H9 (cell line): ENCODE data around the gene PLAC1. TPM values are rescaled to one million over a fixed set of nuclear protein-coding genes. Genes with fewer than 3 reads are reported as not detected.

Source experiments
- DNase-seq: peaks from one replicate; pipeline ENCODE4 v3.0.0-alpha.2; 2017
- H2AFZ ChIP-seq: one replicate; pipeline ENCODE4 v1.6.1; 2013; ENCODE audit warnings: mild to moderate bottlenecking, low read length, control low read depth, moderate library complexity
- H2AK5ac ChIP-seq: 2 replicates; pipeline ENCODE4 v1.6.1; 2013; ENCODE audit warnings: low read length, control low read depth, mixed read lengths; ENCODE audit not compliant: insufficient read length
- H2BK120ac ChIP-seq: one replicate; pipeline ENCODE4 v1.6.1; 2013; ENCODE audit warnings: low read depth, mild to moderate bottlenecking, low read length, control low read depth, inconsistent platforms; ENCODE audit not compliant: poor library complexity, severe bottlenecking
- H2BK12ac ChIP-seq: 2 replicates; pipeline ENCODE4 v1.6.1; 2013; ENCODE audit warnings: low read length, control low read depth, mixed read lengths, low read depth; ENCODE audit not compliant: insufficient read length
- H2BK15ac ChIP-seq: 2 replicates; pipeline ENCODE4 v1.6.1; 2013; ENCODE audit warnings: low read depth, low read length, control low read depth
- H2BK20ac ChIP-seq: one replicate; pipeline ENCODE4 v1.6.1; 2013; ENCODE audit warnings: low read depth, mild to moderate bottlenecking, low read length, control low read depth, inconsistent platforms; ENCODE audit not compliant: poor library complexity, severe bottlenecking
- H2BK5ac ChIP-seq: 2 replicates; pipeline ENCODE4 v1.6.1; 2013; ENCODE audit warnings: low read length, control low read depth, mixed read lengths; ENCODE audit not compliant: insufficient read length
- H3K14ac ChIP-seq: 2 replicates; pipeline ENCODE4 v1.6.1; 2013; ENCODE audit warnings: low read length, control low read depth; ENCODE audit not compliant: insufficient read depth
- H3K18ac ChIP-seq: 2 replicates; pipeline ENCODE4 v1.6.1; 2013; ENCODE audit warnings: low read depth, mild to moderate bottlenecking, mixed read lengths, low read length, control low read depth; ENCODE audit not compliant: insufficient read length
- H3K23ac ChIP-seq: 2 replicates; pipeline ENCODE4 v1.6.1; 2013; ENCODE audit warnings: low read length, control low read depth, mixed read lengths, low read depth; ENCODE audit not compliant: insufficient read length
- H3K23me2 ChIP-seq: 2 replicates; pipeline ENCODE4 v1.6.1; 2013; ENCODE audit warnings: low read depth, mild to moderate bottlenecking, mixed read lengths, low read length, control low read depth; ENCODE audit not compliant: insufficient read length, poor library complexity, severe bottlenecking
- H3K27ac ChIP-seq: 2 replicates; pipeline ENCODE4 v1.5.1; 2013; ENCODE audit warnings: low read length, control low read depth, mixed read lengths, low read depth; ENCODE audit not compliant: insufficient read length
- H3K27me3 ChIP-seq: 2 replicates; pipeline ENCODE4 v1.6.1; 2013; ENCODE audit warnings: low read length, control low read depth, inconsistent platforms; ENCODE audit not compliant: insufficient read depth
- H3K4ac ChIP-seq: 2 replicates; pipeline ENCODE4 v1.6.1; 2013; ENCODE audit warnings: low read depth, mild to moderate bottlenecking, control low read depth, inconsistent platforms, low read length, moderate library complexity
- H3K4me1 ChIP-seq: 2 replicates; pipeline ENCODE4 v1.6.1; 2013; ENCODE audit warnings: low read length, control low read depth, inconsistent platforms; ENCODE audit not compliant: insufficient read depth
- H3K4me2 ChIP-seq: 2 replicates; pipeline ENCODE4 v1.6.1; 2013; ENCODE audit warnings: low read length, control low read depth, mixed read lengths; ENCODE audit not compliant: insufficient read length, insufficient read depth
- H3K56ac ChIP-seq: 2 replicates; pipeline ENCODE4 v1.6.1; 2013; ENCODE audit warnings: low read depth, mild to moderate bottlenecking, mixed read lengths, low read length, control low read depth; ENCODE audit not compliant: insufficient read length
- H3K79me1 ChIP-seq: 2 replicates; pipeline ENCODE4 v1.6.1; 2013; ENCODE audit warnings: low read depth, mild to moderate bottlenecking, moderate library complexity, low read length, control low read depth, inconsistent platforms; ENCODE audit not compliant: insufficient read depth, poor library complexity, severe bottlenecking
- H3K79me2 ChIP-seq: 2 replicates; pipeline ENCODE4 v1.6.1; 2013; ENCODE audit warnings: low read length, control low read depth, inconsistent platforms; ENCODE audit not compliant: insufficient read depth
- H3K9ac ChIP-seq: 2 replicates; pipeline ENCODE4 v1.6.1; 2013; ENCODE audit warnings: low read length, control low read depth, mixed read lengths; ENCODE audit not compliant: insufficient read length; ENCODE audit errors: extremely low read depth
- H3K9me3 ChIP-seq: one replicate; pipeline ENCODE4 v1.6.1; 2013; ENCODE audit warnings: low read depth, low read length, inconsistent platforms; ENCODE audit not compliant: control insufficient read depth
- H3T11ph ChIP-seq: one replicate; pipeline ENCODE4 v1.6.1; 2013; ENCODE audit warnings: mild to moderate bottlenecking, low read length, control low read depth, inconsistent platforms
- H4K20me1 ChIP-seq: one replicate; pipeline ENCODE4 v1.6.1; 2013; ENCODE audit not compliant: control insufficient read depth, insufficient read length, insufficient read depth
- H4K5ac ChIP-seq: 2 replicates; pipeline ENCODE4 v1.6.1; 2013; ENCODE audit warnings: low read depth, mild to moderate bottlenecking, mixed read lengths, low read length, control low read depth; ENCODE audit not compliant: insufficient read length
- H4K8ac ChIP-seq: replicated peaks from 2 replicates; pipeline ENCODE4 v1.6.1; 2013; ENCODE audit warnings: low read length, control low read depth, mixed read lengths, low read depth; ENCODE audit not compliant: insufficient read length
- H4K91ac ChIP-seq: 2 replicates; pipeline ENCODE4 v1.6.1; 2013; ENCODE audit warnings: low read depth, mild to moderate bottlenecking, moderate library complexity, mixed read lengths, low read length, control low read depth; ENCODE audit not compliant: insufficient read length
- H3K27ac Mint-ChIP-seq, 3 experiments: 2 replicates in 2 of 3; 3 replicates in 1 of 3; pipeline ENCODE4 v1.8.0; 2020 to 2021; ENCODE audit warnings: mixed read lengths in 3 of 3, mild to moderate bottlenecking in 1 of 3, moderate library complexity in 1 of 3
- H3K27me3 Mint-ChIP-seq: 2 replicates; pipeline ENCODE4 v1.8.0; 2021; ENCODE audit warnings: low read depth, mild to moderate bottlenecking, moderate library complexity, mixed read lengths
- H3K36me3 Mint-ChIP-seq, 3 experiments: 2 replicates in 2 of 3; 3 replicates in 1 of 3; pipeline ENCODE4 v1.8.0; 2020 to 2021; ENCODE audit warnings: low read depth in 3 of 3, mixed read lengths in 3 of 3; ENCODE audit not compliant: insufficient read depth in 1 of 3
- H3K4me1 Mint-ChIP-seq, 2 experiments: 2 replicates each; pipeline ENCODE4 v1.8.0; 2020; ENCODE audit warnings: mixed read lengths in 2 of 2
- H3K4me3 Mint-ChIP-seq, 2 experiments: 2 replicates in 1 of 2; 3 replicates in 1 of 2; pipeline ENCODE4 v1.8.0; 2020 to 2021; ENCODE audit warnings: mild to moderate bottlenecking in 2 of 2, mixed read lengths in 2 of 2, moderate library complexity in 1 of 2
- H3K9me3 Mint-ChIP-seq, 2 experiments: 2 replicates in 1 of 2; 3 replicates in 1 of 2; pipeline ENCODE4 v1.8.0; 2020; ENCODE audit warnings: mild to moderate bottlenecking in 2 of 2, mixed read lengths in 2 of 2, moderate library complexity in 1 of 2
- WGBS: extraction: QIAGEN DNeasy Blood & Tissue Kit; methylation state at CpG from one replicate; pipeline ENCODE4 v1.1.7; 2013; ENCODE audit warnings: missing lambda C conversion rate, low lambda C conversion rate, mixed read lengths; ENCODE audit not compliant: insufficient read length; ENCODE audit errors: extremely low coverage; 5-methylcytosine and 5-hydroxymethylcytosine counted together
- microRNA-seq: library from miRNA; unstranded; fragments of <30 nt; microRNA quantifications from one replicate; pipeline ENCODE4, GENCODE V29; 2020; ENCODE audit warnings: borderline microRNAs expressed
- total RNA-seq: library from RNA; stranded (reverse); gene quantifications from 2 replicates; pipeline ENCODE4 v1.2.1, GENCODE V29; 2021
- TF ChIP-seq, protein P1 (sequence below): fragments of 200-600 bp; sonication (generic); conservative IDR thresholded peaks from 3 replicates; pipeline ENCODE4 v1.8.0; 2021; ENCODE audit warnings: antibody characterized with exemption, mild to moderate bottlenecking

The PLAC1 gene
- total RNA-seq, 1 experiment from 2014 or later = 0.68 TPM

DNA sequence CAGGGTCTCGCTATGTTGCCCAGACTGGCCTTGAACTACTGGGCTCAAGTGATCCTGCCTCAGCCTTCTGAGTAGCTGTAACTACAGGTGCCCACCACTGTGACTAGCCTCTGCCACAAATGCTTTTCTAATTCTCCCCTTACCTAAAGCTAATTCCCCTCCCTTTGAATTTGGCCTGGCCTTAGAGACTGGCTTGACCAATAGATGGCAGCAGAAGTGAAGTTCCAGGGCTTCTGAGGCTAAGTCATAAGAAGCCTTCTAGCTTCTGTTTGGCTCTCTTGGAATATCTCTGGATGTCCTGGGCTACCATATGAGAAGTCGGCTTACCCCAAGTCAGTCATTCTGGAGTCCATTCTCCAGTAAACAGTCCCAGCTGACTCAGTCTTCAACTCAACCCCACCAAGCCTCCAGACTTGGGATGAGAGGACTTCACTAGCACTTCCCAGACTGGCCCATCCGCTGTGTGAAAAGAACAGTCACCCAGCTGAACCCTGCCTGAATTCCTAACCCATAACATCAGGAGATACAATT lies 137.3 kb downstream of the PLAC1 start:
- Histone ChIP-seq H2BK120ac (no peak overlapping the region), H3K79me1 (no peaks in the 10 kb centered on the region), H2AK5ac (no peak overlapping the region), H3K4ac (no peak overlapping the region), H3K9ac (no peak overlapping the region), H4K91ac (no peak overlapping the region), H3K9me3 (no peaks in the 10 kb centered on the region), H2BK12ac (no peak overlapping the region), H4K20me1 (no peaks in the 10 kb centered on the region), H4K8ac (no peak overlapping the region), H3K14ac (no peak overlapping the region), H2AFZ (no peak overlapping the region), H3K23ac (no peak overlapping the region), H2BK5ac (no peak overlapping the region), H3K79me2 (no peaks in the 10 kb centered on the region), H3K27ac (no peak overlapping the region), H3K27me3 (no peaks in the 10 kb centered on the region), H3K56ac (no peak overlapping the region), H3K23me2 (no peaks in the 10 kb centered on the region), H3T11ph (no peak overlapping the region), H2BK15ac (no peak overlapping the region), H2BK20ac (no peak overlapping the region), H4K5ac (no peak overlapping the region), H3K4me1 (no peaks in the 10 kb centered on the region), H3K4me2 (no peak overlapping the region), H3K18ac (no peak overlapping the region)
- Mint-ChIP-seq H3K9me3 (peaks cover under 1 to 56% of the 10 kb centered on the region in 2 experiments; a peak in 4 of 5 replicates), H3K4me3 (no peak overlapping the region), H3K36me3 (peaks cover 0 to 6% (median 2%) of the 10 kb centered on the region in 3 experiments; a peak in 4 of 7 replicates), H3K27ac (no peak overlapping the region), H3K27me3 (no peaks in the 10 kb centered on the region), H3K4me1 (no peaks in the 10 kb centered on the region)
- TF ChIP-seq, protein P1, sequence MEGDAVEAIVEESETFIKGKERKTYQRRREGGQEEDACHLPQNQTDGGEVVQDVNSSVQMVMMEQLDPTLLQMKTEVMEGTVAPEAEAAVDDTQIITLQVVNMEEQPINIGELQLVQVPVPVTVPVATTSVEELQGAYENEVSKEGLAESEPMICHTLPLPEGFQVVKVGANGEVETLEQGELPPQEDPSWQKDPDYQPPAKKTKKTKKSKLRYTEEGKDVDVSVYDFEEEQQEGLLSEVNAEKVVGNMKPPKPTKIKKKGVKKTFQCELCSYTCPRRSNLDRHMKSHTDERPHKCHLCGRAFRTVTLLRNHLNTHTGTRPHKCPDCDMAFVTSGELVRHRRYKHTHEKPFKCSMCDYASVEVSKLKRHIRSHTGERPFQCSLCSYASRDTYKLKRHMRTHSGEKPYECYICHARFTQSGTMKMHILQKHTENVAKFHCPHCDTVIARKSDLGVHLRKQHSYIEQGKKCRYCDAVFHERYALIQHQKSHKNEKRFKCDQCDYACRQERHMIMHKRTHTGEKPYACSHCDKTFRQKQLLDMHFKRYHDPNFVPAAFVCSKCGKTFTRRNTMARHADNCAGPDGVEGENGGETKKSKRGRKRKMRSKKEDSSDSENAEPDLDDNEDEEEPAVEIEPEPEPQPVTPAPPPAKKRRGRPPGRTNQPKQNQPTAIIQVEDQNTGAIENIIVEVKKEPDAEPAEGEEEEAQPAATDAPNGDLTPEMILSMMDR = peak; percentile 70
- DNase-seq = peak; percentile 65
- WGBS = no CpG with 5 or more reads among the region's 3 CpGs

Small RNA genes within 50 kb of the gene (microRNA-seq; reads per million reads assigned to microRNA genes)
- gene MIR424 (258 reads per million, percentile 83 among the genes with 10 or more reads in this experiment), gene MIR450A1 (not detected), gene MIR450A2 (0.46 reads per million), gene MIR450B (1.6 reads per million, percentile 15 among the genes with 10 or more reads in this experiment), gene MIR503 (8.7 reads per million, percentile 44 among the genes with 10 or more reads in this experiment), gene MIR542 (4.5 reads per million, percentile 32 among the genes with 10 or more reads in this experiment)

Other genes with a start within 250 kb of the PLAC1 start
- gene HPRT1, start 198.3 kb downstream of the PLAC1 start, total RNA-seq = 37.9 and 39.2 TPM in 2 replicates
- gene PABIR2, start 138.7 kb upstream of the PLAC1 start, total RNA-seq = 25.3 and 27.7 TPM in 2 replicates